Panc1 (cell line): ENCODE results near the gene SHLD1. TPM values are rescaled to one million over a fixed set of nuclear protein-coding genes. Genes with fewer than 3 reads are reported as not detected.

Experiments used
- ATAC-seq: fragments of 200-7000 bp; cut with Tn5 transposase; 2 replicates; pipeline ENCODE4 v1.9.1; 2020; ENCODE audit warnings: mild to moderate bottlenecking, moderate library complexity
- BruUV-seq: library from RNA; stranded (reverse); fragments of 400-500 nt; replicated peaks from 2 replicates; lab custom pipeline; 2021; lab: Mats Ljungman, UMichigan
- CTCF ChIA-PET: fragments of 300-600 bp; sonication (Branson Sonifier 250); formaldehyde crosslinking; loops from one replicate; lab custom pipeline; 2022; ENCODE audit warnings: antibody characterized with exemption; lab: Charles Lee
- POLR2A ChIA-PET: fragments of 300-600 bp; sonication (Branson Sonifier 250); formaldehyde crosslinking; loops from one replicate; lab custom pipeline; 2022; ENCODE audit warnings: antibody characterized with exemption; lab: Charles Lee
- DNase-seq: peaks from one replicate; pipeline ENCODE4 v3.0.0-alpha.2; 2010; ENCODE audit warnings: low read depth, low spot score
- H3K27ac ChIP-seq: 2 replicates; pipeline ENCODE4 v1.5.1; 2011; ENCODE audit warnings: mild to moderate bottlenecking, low read length, inconsistent platforms
- H3K27me3 ChIP-seq: fragments of 200-500 bp; sonication (Bioruptor generic); 2 replicates; pipeline ENCODE4 v1.6.0; 2014; ENCODE audit warnings: low read length, inconsistent platforms; ENCODE audit not compliant: control insufficient read depth, insufficient read depth
- H3K36me3 ChIP-seq: fragments of 200-500 bp; sonication (Bioruptor generic); 2 replicates; pipeline ENCODE4 v1.5.1; 2014; ENCODE audit warnings: inconsistent platforms, mild to moderate bottlenecking, low read length, moderate library complexity; ENCODE audit not compliant: control insufficient read depth, insufficient read depth
- H3K4me1 ChIP-seq: 2 replicates; pipeline ENCODE4 v1.5.1; 2011; ENCODE audit warnings: inconsistent platforms, mild to moderate bottlenecking, low read length, moderate library complexity; ENCODE audit not compliant: control insufficient read depth, insufficient read depth
- H3K4me3 ChIP-seq, 2 experiments: 2 replicates each; pipeline ENCODE4 v1.5.1; 2011 to 2012; ENCODE audit warnings: low read depth in 2 of 2, low read length in 2 of 2, mild to moderate bottlenecking in 2 of 2, inconsistent platforms in 1 of 2, moderate library complexity in 1 of 2
- H3K9me3 ChIP-seq: fragments of 200-500 bp; sonication (Bioruptor generic); 2 replicates; pipeline ENCODE4 v1.5.1; 2014; ENCODE audit warnings: low read depth, mild to moderate bottlenecking, inconsistent platforms, low read length, moderate library complexity; ENCODE audit not compliant: control insufficient read depth, insufficient read depth
- CTCF ChIP-seq: fragments of 450-650 bp; IDR thresholded peaks from 2 replicates; pipeline ENCODE4 v1.5.1; 2017; ENCODE audit warnings: mild to moderate bottlenecking
- POLR2AphosphoS5 ChIP-seq: IDR thresholded peaks from 2 replicates; pipeline ENCODE4 v1.6.1; 2012; ENCODE audit warnings: mild to moderate bottlenecking, low read depth, low read length, moderate library complexity
- SIN3A ChIP-seq: IDR thresholded peaks from 2 replicates; pipeline ENCODE4 v1.6.1; 2012; ENCODE audit warnings: low read depth, mild to moderate bottlenecking, low read length, moderate library complexity, borderline replicate concordance; ENCODE audit not compliant: insufficient read depth
- TCF7L2 ChIP-seq: IDR thresholded peaks from 2 replicates; pipeline ENCODE4 v1.6.1; 2011; ENCODE audit warnings: mild to moderate bottlenecking, low read depth, low read length, inconsistent platforms
- in situ Hi-C: cut with HindIII; loops from 2 replicates; pipeline ENCODE4 v1.10.0; 2016; ENCODE audit warnings: low sequenced_read_pairs, low pct_unique_long_range_greater_than_20kb
- intact Hi-C: fragments of 100-400 bp; cut with micrococcal nuclease; formaldehyde crosslinking; loops from one replicate; pipeline ENCODE4 v1.10.0; 2022; ENCODE audit not compliant: unreplicated experiment
- total RNA-seq: library from RNA; stranded (reverse); gene quantifications from one replicate; pipeline ENCODE4 v1.2.1, GENCODE V29; 2021; ENCODE audit not compliant: unreplicated experiment
- TF ChIP-seq, protein P1 (sequence below), 2 experiments: IDR thresholded peaks; 2 replicates each; pipeline ENCODE4 v1.6.1; 2011 to 2012; ENCODE audit warnings: low read depth in 2 of 2, control low read depth in 1 of 2, low read length in 1 of 2, mild to moderate bottlenecking in 1 of 2, moderate library complexity in 1 of 2; ENCODE audit not compliant: insufficient read depth in 1 of 2

The SHLD1 gene
- total RNA-seq, 1 experiment from 2014 or later: 4.3 TPM

GRCh38 chr20:5734602-5735001, 15.6 kb upstream of the SHLD1 start:
- ChIA-PET CTCF (no interaction called here), POLR2A (no interaction called here)
- H3K27me3 ChIP-seq: peaks cover 4% of the 10 kb centered on the region; the same call in 1 of the 2 replicates
- no peak overlapping the region for H3K27ac ChIP-seq
- no peaks in the 10 kb centered on the region for H3K9me3 ChIP-seq
- ATAC-seq (no peak), DNase-seq (no peak)
- no peaks in the 10 kb centered on the region for H3K4me1 ChIP-seq
- no peak for TF ChIP-seq SIN3A
- TF ChIP-seq TCF7L2: no peak
- TF ChIP-seq POLR2AphosphoS5: no peak
- no peak for TF ChIP-seq CTCF
- TF ChIP-seq, protein P1, sequence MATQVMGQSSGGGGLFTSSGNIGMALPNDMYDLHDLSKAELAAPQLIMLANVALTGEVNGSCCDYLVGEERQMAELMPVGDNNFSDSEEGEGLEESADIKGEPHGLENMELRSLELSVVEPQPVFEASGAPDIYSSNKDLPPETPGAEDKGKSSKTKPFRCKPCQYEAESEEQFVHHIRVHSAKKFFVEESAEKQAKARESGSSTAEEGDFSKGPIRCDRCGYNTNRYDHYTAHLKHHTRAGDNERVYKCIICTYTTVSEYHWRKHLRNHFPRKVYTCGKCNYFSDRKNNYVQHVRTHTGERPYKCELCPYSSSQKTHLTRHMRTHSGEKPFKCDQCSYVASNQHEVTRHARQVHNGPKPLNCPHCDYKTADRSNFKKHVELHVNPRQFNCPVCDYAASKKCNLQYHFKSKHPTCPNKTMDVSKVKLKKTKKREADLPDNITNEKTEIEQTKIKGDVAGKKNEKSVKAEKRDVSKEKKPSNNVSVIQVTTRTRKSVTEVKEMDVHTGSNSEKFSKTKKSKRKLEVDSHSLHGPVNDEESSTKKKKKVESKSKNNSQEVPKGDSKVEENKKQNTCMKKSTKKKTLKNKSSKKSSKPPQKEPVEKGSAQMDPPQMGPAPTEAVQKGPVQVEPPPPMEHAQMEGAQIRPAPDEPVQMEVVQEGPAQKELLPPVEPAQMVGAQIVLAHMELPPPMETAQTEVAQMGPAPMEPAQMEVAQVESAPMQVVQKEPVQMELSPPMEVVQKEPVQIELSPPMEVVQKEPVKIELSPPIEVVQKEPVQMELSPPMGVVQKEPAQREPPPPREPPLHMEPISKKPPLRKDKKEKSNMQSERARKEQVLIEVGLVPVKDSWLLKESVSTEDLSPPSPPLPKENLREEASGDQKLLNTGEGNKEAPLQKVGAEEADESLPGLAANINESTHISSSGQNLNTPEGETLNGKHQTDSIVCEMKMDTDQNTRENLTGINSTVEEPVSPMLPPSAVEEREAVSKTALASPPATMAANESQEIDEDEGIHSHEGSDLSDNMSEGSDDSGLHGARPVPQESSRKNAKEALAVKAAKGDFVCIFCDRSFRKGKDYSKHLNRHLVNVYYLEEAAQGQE (IDR thresholded peaks at IDR 0.05; ENCODE audit: insufficient read depth in 1 of 2, low read depth in 2 of 2, low read length in 1 of 2): no peak
- no TSS peak for BruUV-seq
- intact Hi-C loops (no loop called here), in situ Hi-C loops (no loop called here)
- H3K4me3 ChIP-seq: no peak overlapping the region
- H3K36me3 ChIP-seq: no peaks in the 10 kb centered on the region

DNA sequence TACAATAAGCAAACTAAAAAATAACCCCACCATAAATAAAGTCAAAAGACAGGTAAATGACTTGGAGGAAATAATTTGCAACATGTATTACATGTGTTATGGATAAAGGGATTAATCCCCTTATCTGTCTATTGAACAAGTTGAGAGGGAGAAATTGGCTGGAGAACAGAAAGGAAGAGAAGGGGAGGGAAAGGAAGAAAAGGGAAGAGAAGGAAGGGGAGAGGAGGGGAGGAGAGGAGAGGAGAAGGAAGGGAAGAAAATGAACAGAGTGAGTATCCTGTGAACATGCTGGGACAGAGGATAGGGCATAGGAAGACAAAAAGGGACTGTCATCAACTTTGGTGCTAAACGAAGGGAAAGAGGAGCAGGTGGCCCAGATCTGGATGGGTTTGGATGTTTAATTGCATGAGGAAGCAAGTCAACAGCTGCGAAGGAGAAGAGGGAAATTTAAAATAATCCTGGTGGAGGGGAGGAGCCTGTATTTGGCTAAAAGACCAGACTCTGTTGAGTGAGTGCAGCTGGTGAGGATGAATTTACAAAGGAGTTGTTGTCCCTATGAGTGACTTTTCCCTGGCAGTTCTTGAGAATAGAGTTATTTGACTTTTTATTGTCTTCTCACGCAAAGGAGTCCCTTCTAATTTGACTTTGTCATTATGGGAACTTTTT, 14.2 kb upstream of the SHLD1 start:
- ATAC-seq: no peak
- no peak for DNase-seq
- H3K27ac ChIP-seq: no peak overlapping the region
- no peaks in the 10 kb centered on the region for H3K36me3 ChIP-seq
- in situ Hi-C loops: no loop called here
- H3K27me3 ChIP-seq: peaks cover 4% of the 10 kb centered on the region; the same call in 1 of the 2 replicates
- no peaks in the 10 kb centered on the region for H3K9me3 ChIP-seq
- ChIA-PET POLR2A (no interaction called here), CTCF (no interaction called here)
- intact Hi-C loops: no loop called here
- BruUV-seq: no TSS peak
- no peaks in the 10 kb centered on the region for H3K4me1 ChIP-seq
- H3K4me3 ChIP-seq: no peak overlapping the region
- TF ChIP-seq CTCF (no peak), TCF7L2 (no peak), POLR2AphosphoS5 (no peak), SIN3A (no peak)
- TF ChIP-seq, protein P1 (IDR thresholded peaks at IDR 0.05; ENCODE audit: insufficient read depth in 1 of 2, low read depth in 2 of 2, low read length in 1 of 2): no peak
